ENCODE measurements around the gene PCA3. TPM values are rescaled to one million over a fixed set of nuclear protein-coding genes. Genes with fewer than 3 reads are reported as not detected.

The PCA3 gene
- total RNA-seq, 4 donors from 2014 or later = not detected

GRCh38 chr9:76758476-76758875 is 5.8 kb upstream of the PCA3 start:
- in situ Hi-C loops (cut with MboI; ENCODE audit: low sequenced_read_pairs in 4 of 4) (no loop called here), intact Hi-C loops (cut with DNase I; ENCODE audit: low total_unique reads) (no loop called here)
- DNase-seq (no peak), ATAC-seq (no peak)
- no peak for TF ChIP-seq POLR2A (IDR thresholded peaks at IDR 0.05)
- TF ChIP-seq, protein P1, sequence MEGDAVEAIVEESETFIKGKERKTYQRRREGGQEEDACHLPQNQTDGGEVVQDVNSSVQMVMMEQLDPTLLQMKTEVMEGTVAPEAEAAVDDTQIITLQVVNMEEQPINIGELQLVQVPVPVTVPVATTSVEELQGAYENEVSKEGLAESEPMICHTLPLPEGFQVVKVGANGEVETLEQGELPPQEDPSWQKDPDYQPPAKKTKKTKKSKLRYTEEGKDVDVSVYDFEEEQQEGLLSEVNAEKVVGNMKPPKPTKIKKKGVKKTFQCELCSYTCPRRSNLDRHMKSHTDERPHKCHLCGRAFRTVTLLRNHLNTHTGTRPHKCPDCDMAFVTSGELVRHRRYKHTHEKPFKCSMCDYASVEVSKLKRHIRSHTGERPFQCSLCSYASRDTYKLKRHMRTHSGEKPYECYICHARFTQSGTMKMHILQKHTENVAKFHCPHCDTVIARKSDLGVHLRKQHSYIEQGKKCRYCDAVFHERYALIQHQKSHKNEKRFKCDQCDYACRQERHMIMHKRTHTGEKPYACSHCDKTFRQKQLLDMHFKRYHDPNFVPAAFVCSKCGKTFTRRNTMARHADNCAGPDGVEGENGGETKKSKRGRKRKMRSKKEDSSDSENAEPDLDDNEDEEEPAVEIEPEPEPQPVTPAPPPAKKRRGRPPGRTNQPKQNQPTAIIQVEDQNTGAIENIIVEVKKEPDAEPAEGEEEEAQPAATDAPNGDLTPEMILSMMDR (IDR thresholded peaks at IDR 0.05 in 4 of 5, conservative IDR thresholded peaks at IDR 0.05 in 1 of 5) = no peak
- no peaks in the 10 kb centered on the region for H3K27me3 ChIP-seq
- no peaks in the 10 kb centered on the region for H3K36me3 ChIP-seq
- H3K9me3 ChIP-seq = no peaks in the 10 kb centered on the region
- H3K27ac ChIP-seq = no peak overlapping the region
- no peak overlapping the region for H3K4me3 ChIP-seq
- no peaks in the 10 kb centered on the region for H3K4me1 ChIP-seq

DNA sequence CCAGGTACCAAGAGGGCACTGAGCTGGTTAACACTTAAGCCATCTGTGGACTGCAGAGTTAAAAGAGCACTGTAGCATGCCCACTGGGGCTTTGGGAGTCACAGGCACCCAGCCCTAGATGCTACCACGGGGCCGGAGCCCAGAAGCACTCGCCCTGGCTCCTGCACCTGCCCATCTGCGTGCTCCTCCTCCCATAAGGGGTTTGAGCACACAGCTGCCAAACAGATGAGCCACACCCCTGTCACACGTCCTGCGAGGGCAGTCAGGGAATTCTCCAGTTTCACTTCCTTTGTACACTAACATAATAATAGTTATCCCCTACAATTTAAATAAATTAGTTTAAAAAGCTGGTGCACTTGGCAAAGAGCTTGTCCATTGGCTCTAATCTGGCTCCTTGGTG is 4.5 kb upstream of the PCA3 start:
- Histone ChIP-seq H3K4me3 (no peak overlapping the region), H3K27ac (no peak overlapping the region), H3K36me3 (no peaks in the 10 kb centered on the region), H3K4me1 (no peaks in the 10 kb centered on the region), H3K27me3 (no peaks in the 10 kb centered on the region), H3K9me3 (no peaks in the 10 kb centered on the region)
- ATAC-seq (no peak), DNase-seq (no peak)
- in situ Hi-C loops (cut with MboI; ENCODE audit: low sequenced_read_pairs in 4 of 4) (no loop called here), intact Hi-C loops (cut with DNase I; ENCODE audit: low total_unique reads) (no loop called here)
- TF ChIP-seq, protein P1 (IDR thresholded peaks at IDR 0.05 in 4 of 5, conservative IDR thresholded peaks at IDR 0.05 in 1 of 5) = no peak
- TF ChIP-seq POLR2A (IDR thresholded peaks at IDR 0.05) = no peak

DNA sequence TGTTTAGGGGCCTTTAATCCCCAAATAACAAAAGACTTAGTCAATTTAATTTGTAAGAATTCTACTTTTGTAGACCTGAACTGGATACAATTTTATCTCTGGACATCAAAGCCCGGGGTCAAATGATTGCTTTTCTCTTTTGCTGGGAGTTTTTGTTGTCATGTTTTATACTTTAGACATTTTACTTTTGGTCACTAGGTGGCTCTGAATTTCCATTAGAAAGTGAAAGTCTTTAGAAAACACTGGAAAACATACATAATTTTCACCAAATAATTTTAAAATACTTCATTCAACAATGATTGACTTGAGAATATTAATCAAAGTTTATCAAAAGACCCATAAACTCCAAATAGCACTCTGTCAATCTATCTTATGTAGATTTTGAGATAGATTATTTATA is 2.8 kb upstream of the PCA3 start:
- ATAC-seq (no peak), DNase-seq (no peak)
- no peak overlapping the region for H3K27ac ChIP-seq
- TF ChIP-seq, protein P1 (IDR thresholded peaks at IDR 0.05 in 4 of 5, conservative IDR thresholded peaks at IDR 0.05 in 1 of 5) = no peak
- no peak for TF ChIP-seq POLR2A (IDR thresholded peaks at IDR 0.05)
- intact Hi-C loops (cut with DNase I; ENCODE audit: low total_unique reads) (no loop called here), in situ Hi-C loops (cut with MboI; ENCODE audit: low sequenced_read_pairs in 4 of 4) (no loop called here)
- H3K9me3 ChIP-seq = no peaks in the 10 kb centered on the region
- no peaks in the 10 kb centered on the region for H3K36me3 ChIP-seq
- no peaks in the 10 kb centered on the region for H3K27me3 ChIP-seq
- H3K4me3 ChIP-seq = no peak overlapping the region
- no peaks in the 10 kb centered on the region for H3K4me1 ChIP-seq

- in situ Hi-C loops (cut with MboI; ENCODE audit: low sequenced_read_pairs in 4 of 4) = no loop called here
- no peak overlapping the region for H3K27ac ChIP-seq
- intact Hi-C loops (cut with DNase I; ENCODE audit: low total_unique reads) = no loop called here
Measured at GRCh38 chr9:76766126-76766525, 1.9 kb downstream of the PCA3 start.

More at GRCh38 chr9:76766126-76766525, 1.9 kb downstream of the PCA3 start:
- ATAC-seq (no peak), DNase-seq (no peak)
- Histone ChIP-seq H3K4me1 (no peaks in the 10 kb centered on the region), H3K27me3 (no peaks in the 10 kb centered on the region), H3K36me3 (no peaks in the 10 kb centered on the region), H3K4me3 (no peak overlapping the region), H3K9me3 (no peaks in the 10 kb centered on the region)
- TF ChIP-seq, protein P1 (IDR thresholded peaks at IDR 0.05 in 4 of 5, conservative IDR thresholded peaks at IDR 0.05 in 1 of 5) = no peak
- no peak for TF ChIP-seq POLR2A (IDR thresholded peaks at IDR 0.05)
